ENCODE results near the gene CCDC194. TPM values are rescaled to one million over a fixed set of nuclear protein-coding genes. Genes with fewer than 3 reads are reported as not detected.
A peak's percentile ranks its signal among the peaks of the same experiment; 100 is the strongest.

CCDC194 gene
- total and polyA plus RNA-seq, 2 of the 13 experiments (the other 11 are each of a cell fraction or from before 2014, with no cell fraction given) = 0.13 to 0.21 TPM

GRCh38 chr19:17419621-17420474, 25.9 kb upstream of the CCDC194 start, which contains the start of gene MVB12A (continued):
- TF ChIP-seq HIC2 (CRISPR knock-in tag; IDR thresholded peaks at IDR 0.05; ENCODE audit: low read depth) = no peak
- peak; percentile 77 for TF ChIP-seq ZBTB21 (CRISPR knock-in tag; IDR thresholded peaks at IDR 0.05)
- TF ChIP-seq ZMYM4 (CRISPR knock-in tag; IDR thresholded peaks at IDR 0.05) = peak; percentile 77
- no peak for TF ChIP-seq RXRB (CRISPR knock-in tag; IDR thresholded peaks at IDR 0.05; ENCODE audit: borderline replicate concordance)
- peak; percentile 48 for TF ChIP-seq ZNF407 (CRISPR knock-in tag; IDR thresholded peaks at IDR 0.05; ENCODE audit: not compliant biosample characterization)
- TF ChIP-seq NFAT5 (CRISPR knock-in tag; IDR thresholded peaks at IDR 0.05) = 0 out of 2 replicates have a peak, but pooled peaks have one; percentile 38
- TF ChIP-seq ZMYM3 (CRISPR knock-in tag; IDR thresholded peaks at IDR 0.05) = peak; percentile 69
- peak; percentile 30; the same call in 1 of the 2 replicates for TF ChIP-seq ARHGAP35 (CRISPR knock-in tag; IDR thresholded peaks at IDR 0.05; ENCODE audit: borderline replicate concordance)
